Activated CD8-positive, alpha-beta memory T cell treated with anti-CD3 and anti-CD28 coated beads, Interleukin-2, amount 50 U/mL, for 24 hours (primary cell): Measurements from ENCODE around the gene LNPEP.

ENCODE experiments used
- DNase-seq: peaks from one replicate; pipeline ENCODE4 v3.0.0-alpha.2; 2020; ENCODE audit errors: extremely low read depth

The LNPEP gene

DNA sequence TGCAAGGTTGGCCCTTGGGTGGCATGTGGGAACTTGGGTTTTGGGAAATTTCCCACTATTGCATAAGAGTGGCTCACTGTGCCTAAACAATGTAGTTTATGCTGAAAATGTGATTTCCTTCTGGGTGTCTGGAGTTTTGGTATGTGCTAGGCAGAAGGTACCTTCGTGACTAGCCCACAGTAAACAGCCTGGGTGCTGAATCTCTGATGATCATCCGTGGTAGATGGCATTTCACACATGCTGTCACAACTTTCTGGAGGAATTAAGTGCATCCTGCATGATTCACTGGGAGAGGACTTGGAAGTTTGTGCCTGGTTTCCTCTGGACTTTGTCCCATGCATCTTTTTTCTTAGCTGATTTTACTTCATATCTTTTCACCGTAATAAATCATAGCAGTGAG, 64.5 kb downstream of the LNPEP start:
- no peak for DNase-seq

DNA sequence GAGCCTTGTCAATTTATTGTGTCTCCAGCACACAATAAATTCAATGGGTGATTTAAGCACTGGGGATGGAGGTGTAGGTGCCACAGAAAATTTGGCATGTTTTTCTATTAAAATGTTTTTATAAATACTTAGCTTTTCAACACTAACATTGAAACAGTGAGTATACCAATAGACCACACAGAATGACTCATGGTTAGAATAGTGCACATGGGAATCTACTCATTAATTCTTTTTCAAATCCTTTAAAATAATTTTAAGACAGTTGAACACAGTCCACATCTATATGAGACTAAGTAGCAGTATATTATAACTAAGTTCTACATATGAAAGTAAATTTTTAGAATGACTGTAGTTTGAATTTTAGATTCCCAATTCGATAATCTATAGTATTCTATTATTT, 67.1 kb downstream of the LNPEP start:
- DNase-seq, result no peak

DNA sequence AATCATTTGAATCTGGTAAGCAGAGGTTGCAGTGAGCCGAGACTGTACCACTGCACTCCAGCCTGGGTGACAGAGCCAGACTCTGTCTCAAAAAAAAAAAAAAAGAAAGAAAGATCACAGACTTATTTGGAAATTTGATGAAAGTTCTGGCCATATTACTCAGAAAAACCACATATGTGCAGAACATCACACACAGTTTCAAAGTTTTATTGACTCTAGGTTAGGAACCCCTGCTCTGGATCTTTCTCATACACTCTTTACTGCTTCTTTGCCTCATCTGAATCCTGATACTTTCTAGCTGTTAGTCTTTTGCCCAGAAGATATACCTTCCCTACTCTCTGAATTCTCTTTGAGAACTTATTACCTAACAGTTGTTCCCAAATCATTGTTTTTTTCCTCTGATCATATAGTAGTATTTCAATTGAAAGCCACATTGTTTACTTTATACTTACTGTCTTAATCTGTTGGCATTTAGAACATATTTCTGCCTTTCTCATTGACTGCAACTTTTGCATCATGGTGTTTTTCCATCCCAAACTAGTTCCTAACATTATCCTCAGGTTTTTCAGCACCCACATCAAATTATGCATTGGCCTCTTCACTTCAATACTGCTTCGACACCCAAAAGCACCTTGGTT, 68.7 kb downstream of the LNPEP start:
- no peak for DNase-seq

DNA sequence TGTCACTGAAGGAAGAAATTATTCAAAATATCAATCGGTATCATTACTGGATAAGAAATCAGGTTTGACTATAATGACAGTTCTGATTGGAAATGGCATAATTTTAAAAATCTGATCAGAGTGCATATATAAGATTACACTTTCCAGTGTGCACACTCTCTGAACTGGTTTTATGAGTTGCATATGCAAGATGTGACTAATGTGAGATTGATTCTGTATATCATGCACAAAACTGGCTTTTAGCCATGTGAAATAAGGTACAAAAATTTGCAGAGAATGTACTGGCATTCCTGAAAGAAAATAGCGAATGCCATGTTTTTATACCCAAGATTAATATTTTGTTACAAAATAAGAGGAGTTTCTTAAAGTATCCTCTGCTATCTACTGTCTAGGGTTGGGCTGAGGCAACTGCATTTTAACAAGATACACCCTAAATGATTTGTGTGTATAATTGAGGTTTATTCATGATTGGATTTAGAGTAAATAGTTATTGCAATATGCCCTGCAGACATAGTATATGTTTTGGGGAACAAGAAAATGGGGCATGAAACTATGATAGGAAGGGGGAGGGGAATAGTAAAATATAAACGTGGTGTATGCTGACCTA, 70.7 kb downstream of the LNPEP start:
- no peak for DNase-seq

DNA sequence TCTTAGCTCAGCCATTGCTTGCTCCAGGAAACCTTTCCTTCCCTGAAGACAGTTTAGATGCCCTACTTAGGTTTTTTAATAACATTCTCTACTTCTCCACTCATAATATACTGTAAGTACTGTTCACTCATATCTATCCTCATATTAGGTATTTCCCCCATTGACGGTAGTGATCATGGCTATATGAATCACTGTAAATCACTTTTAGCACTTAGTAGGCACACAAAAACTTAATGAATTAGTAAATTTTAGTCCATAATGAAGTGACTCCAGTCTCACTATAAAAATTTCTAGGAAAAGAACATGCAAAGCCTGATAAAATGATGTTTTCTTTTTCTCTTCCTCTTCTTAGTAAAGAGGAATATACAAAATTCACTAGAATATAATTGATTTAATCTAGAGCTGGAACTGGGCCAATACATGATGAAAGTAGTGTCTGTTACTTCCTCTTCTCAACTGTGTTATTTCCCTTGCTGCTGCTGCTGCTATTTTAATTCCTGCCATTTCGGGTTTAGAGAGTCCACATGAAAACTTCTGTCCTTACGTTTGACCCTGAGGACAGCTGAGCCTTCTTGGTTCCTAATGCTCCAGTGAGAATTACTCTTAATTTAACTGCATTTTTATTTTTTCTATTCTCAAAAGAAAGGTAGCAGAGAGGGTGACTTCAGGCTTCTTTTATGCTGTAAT, 73.5 kb downstream of the LNPEP start:
- no peak for DNase-seq

DNA sequence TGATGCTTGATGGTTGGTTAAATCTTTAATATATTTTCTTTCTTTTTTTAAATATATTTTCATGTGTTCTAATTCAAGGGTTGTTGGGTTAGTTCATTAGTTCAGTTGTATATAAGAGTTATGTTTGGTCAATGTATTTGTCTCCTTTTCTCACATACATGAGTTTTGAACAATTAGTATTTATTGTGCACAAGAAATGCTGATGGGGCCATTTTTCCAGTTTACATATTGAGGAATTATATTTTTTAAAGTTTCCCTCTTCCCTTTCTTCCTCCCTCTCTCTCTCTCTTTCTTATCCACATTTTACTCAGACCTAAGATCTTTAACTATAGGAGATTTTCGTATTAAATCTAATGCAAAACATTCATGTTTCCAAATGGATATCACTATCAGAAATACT, 74.0 kb downstream of the LNPEP start:
- no peak for DNase-seq

DNA sequence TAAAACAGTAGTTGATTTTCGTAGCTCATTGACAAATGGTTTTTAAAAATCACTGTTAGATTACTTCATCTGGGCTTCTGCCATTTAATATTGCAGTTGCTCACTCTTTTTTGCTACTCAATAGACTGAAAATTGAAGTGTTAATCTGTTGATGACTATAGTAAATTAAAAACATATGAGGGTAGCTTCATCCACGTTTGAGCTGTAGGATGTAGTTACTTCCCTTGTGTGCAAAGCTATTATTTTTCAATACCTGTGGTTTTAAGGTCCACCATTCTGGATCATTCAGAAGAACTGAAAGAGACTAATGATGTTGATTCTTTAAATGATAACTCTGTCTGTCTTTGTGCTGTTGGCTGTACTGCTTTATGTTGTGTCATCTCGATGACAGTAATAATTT, 74.7 kb downstream of the LNPEP start:
- DNase-seq, result no peak

DNA sequence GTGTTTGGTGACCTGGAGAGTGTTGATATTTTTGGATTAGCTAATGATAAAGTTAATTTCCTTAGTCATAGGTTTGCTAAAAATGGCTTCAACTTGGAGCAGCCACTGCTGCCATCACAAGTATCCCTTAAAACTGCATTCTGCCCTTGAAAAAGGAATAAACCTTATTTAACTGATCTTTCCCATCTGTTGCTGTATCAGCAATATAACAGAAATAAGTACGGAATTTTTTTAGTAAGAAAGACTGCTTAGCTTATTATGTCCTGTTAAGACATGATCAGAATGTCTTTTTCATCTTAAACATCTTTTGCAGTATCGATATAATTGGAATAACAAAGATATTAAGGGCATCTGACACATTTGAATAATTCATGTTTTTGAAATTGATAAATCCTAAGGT, 75.7 kb downstream of the LNPEP start:
- DNase-seq, result no peak

DNA sequence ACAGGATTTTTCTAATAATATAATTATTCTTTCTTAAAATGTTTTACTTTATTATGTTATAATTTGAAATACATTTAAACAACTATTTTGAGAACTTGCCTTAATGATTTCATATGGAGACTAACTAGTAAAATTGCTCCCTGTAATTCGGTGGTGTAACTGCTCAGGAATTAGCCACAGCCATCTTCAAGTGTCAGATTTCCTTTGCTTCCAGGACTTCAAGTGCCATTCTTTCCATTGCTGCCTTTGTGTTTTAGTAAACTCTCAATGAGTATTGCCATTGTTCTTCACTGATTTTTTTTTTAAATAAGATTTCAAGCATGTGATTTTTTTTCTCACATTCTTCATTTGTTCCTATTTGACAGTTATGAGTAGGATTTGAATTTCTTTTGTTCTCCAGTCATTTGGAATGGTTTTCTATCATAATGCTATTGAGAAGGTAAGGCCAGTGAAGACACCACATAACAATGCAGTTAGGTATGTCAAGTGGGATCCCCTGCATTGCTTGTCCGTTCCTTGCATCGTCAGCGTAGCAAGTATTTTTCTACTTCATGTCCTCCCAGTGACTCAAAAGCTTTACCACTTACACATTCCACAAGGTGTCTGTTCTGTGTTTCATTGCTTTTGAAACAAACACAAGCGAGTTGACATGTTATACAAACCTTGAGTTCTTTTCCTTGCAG, 83.7 kb downstream of the LNPEP start:
- DNase-seq, result no peak

DNA sequence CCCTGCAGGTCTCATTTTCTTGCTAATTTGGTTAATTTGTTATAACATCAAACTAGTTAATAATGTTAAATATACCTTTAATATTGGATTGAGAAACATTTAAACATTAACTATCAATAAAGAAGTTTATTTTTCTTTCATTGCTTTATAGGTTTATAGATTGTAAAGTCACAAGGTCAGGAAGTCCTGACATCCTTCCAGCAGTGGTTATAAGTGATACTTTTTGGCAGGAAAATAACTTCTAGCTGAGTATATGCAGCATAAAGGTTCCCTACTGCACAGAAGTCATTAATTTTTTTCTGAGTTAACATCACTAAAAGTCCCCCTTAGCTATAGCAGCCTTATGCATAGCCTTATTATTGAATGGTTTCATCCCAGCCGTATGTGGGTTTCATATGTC, 85.5 kb downstream of the LNPEP start:
- DNase-seq, result no peak

DNA sequence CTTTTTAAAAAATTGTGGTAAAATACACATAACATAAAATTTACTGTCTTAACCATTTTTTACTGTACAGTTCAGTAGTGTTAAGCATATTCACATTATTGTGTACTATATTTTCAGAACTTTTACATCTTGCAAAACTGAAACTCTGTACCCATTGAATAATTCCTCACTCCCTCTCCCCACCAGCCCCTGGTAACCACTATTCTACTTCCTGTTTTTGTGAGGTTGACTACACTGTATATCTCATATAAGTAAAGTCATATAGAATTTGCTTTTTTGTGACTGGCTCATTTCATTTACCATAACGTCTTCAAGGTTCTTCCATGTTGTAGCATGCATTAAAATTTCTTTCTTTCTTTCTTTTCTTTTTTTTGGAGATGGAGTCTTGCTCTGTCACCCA, 87.0 kb downstream of the LNPEP start:
- no peak for DNase-seq

DNA sequence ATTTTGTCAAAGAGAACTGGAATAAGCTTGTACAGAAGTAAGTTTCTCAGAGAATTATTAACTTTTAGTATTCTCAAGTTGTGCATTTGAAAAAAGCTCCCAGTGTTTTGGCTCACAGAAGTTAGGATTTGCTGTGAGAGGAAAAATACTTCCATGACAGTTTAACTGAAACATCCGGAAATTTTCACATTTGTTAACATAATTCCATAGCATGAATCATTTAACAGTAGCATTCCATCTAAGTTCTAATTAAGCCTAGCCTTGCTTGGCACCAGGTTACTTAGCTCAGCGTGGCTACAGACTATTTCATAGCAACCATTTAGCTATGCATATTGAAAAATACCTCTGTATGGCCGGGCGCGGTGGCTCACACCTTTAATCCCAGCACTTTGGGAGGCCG, 90.8 kb downstream of the LNPEP start:
- DNase-seq, result no peak

DNA sequence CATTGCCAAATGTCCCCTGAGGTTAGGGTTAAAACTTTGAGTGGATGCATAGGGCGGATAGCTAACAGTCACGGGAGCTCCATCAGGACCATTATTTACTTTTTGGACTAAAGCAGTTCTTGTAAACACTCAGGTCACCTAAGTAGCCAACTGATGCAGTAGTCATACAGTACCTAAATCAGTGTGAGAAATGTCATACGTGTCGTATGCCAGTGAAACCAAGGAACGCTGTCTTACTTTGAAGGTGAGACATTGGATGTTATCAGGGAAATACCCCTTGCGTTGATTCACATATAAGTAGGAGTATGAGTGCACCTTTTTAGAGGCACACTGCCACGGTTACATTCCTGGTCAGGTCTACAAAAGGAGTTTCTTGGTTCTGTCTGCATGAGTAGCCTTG, 101.9 kb downstream of the LNPEP start:
- DNase-seq, result no peak

DNA sequence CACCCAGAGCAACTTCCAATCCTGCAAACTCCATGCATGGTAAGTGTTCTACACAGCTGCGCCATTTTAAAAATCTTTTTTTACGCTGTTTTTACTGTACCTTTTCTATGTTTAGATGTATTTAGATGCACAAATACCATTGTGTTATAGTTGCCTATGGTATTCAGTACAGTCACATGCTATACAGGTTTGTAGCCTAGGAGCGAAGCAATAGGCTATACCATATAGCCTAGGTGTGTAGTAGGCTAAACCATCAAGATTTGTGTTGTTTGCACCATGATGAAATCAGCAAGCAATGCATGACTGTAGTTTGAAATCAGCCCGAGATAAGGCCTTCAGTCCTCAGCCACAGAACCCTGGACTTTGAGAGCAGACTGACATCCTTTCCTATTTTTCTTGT, 105.4 kb downstream of the LNPEP start:
- DNase-seq, result no peak

DNA sequence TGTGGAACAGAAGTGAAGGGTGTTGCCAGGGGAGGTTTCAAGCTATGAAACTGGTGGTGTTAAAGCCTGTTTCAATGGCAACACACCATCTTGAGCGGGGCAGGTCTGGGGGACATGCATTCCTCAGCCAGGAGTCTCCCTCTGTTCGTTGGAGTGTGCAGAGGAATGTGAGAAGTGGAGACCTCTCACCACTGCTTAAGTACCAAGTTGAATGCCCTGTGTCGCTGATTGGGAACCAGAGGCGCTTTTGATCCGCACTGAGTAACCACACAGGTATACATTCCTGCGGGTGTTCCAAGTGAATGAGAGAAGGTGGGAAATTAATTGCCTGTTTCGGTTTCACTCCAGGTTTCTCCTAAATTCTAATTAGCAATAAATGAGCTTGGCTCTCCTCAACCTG, 107.1 kb downstream of the LNPEP start:
- no peak for DNase-seq

DNA sequence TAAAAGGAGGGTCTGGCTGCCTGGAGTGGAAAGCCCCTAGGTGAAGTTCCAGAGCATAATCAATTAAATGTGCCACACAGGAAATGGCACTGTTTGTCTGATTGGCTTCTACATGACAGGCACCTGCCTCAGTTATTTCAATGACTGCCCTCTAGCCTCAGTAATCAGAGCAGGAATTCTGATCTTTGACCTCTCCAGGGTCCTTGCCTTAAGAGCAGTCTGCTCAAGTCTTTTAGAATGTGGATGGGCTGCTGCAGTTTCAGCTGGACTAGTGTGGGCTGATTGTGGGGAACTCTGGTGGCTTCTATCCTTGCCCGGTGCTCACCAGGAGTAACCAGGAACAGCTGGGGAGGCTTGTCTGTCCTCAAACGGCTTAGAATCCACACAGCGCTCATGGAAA, 107.6 kb downstream of the LNPEP start:
- DNase-seq, result no peak

DNA sequence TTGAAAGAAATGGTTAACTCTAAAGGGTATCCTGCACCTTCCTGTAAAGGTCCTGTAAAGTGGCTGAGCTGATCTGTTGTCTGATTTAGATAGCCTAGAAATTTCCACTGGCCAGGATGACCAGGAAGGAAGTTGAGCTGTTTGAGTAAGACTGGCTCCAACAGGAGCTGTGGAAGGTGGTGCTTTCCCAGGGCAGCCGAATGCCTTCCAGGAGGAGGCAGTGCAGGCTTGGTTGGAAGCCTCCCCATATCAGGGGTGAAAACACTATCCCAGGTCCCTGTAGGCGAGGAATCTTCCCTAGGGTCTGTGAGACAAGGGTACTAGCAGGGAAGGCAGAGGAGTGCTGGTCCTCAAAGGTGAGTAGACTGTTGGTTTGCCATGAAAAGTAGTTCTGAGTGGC, 108.2 kb downstream of the LNPEP start:
- DNase-seq, result no peak

DNA sequence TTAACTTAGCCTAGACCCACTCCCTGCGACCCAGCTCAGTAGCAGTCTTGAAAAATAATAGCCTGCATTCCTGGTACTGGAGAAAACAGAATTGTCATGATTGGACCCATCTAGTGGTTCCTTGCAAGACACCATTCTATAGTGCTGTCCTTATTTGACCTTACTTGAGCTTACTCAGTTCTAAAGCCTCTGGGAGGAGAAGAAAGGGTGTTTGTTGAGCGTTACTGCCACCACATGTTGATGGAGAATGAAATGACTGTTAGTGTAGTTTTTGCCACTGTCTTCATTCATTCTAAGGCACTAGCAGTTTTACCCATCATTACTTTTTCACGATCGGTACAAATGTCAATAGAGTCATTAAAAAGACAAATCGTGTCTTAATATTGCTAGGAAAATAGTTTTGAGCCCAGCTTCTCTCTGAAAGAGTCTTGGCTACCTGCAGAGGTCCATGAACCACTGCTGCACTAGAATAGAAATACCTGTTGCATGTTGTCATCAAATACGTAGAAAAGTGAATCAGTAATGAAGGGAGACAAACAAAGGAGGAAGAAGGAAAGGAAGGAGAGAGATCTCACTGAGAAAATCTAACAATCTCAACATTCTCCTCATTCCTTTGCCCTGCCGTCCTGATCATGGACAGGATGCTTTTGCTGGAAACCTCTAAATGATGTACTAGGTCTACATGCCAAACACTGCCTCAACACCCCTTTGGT, 110.5 kb downstream of the LNPEP start:
- no peak for DNase-seq

DNA sequence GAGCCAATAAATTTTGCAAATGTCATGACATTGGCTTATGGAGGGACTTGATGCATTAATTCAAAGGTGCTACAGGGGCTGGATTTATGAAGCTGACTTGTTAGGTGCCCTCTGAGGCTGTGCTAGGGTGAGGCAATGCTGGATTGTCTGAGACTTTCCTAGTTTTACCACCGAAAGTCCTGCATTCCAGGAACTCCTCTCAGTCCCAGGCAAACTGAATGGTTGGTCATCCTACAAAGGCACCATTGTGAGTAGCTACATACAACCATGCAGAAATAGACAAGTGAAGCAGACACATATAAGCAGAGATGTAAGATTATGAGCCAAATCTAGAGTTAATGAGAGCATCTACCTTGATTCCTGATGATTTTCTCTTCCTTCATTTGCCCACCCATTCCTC, 111.2 kb downstream of the LNPEP start:
- DNase-seq, result no peak

DNA sequence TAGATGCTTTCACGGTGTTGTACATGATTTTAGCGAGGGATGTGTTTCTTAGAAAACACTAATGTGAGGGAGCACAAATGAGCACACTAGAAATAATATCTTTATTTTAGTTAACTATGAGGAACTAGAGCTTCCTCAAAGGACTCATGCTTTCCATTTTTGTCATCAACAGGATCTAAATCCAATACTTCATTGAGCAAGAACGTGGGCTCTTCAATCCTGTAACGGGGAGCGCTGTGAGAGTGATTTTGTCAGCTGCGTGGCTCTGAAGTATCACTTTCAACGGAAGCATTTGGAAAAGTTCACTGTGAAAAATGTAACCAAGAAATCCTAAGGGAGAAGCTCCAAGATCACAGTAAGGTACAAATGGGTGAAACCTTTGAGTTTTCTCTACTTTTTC, 113.3 kb downstream of the LNPEP start:
- no peak for DNase-seq

DNA sequence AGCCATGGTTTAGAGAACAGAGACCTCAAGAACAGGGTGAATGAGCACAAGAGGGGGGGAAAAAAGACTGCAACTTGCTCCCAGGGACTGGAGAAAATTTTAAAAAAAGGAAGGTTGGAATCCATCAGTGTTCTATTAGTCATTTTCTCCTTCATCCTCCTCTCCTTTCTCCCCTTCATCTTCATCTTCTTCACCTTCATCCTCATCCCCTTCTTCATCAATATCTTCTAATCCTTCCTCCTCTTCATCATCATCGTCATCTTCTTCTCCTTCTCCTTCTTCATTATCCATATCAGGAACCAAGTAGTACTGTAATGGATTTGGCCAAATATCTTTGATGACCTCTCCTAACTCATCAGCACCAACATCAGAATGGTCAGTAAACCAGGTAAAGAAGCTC, 120.4 kb downstream of the LNPEP start:
- no peak for DNase-seq

DNA sequence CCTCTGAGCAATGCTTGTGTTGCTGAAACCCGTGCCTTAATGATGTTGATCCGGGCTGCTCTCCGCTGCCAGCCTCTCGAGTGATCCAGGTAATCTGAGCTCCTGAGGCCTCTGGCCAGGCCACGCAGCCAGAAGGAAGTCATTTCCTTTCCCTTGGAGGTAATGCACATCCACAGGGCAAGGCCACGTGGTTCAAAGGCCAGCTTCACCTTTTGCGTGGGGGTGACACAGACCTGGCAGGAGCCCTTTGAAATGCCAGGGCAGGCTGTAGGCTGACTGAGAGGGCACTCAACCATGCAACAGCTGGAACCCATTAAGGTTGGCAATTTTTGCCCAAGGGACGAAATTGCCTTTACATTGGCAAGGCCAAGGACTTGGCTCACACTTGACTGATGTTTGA, 126.2 kb downstream of the LNPEP start:
- no peak for DNase-seq
